ENCODE data around the gene FIGLA.
"Not testable (repeated sequence)": the region's sequence is repeated elsewhere in the genome, so short reads cannot be mapped to it uniquely, and the experiment has no call there.

Gene FIGLA

GRCh38 chr2:70753031-70753430 lies 37.4 kb downstream of the FIGLA start:
- H3K36me3 ChIP-seq (ENCODE audit: insufficient read depth, low read length): no peaks in the 10 kb centered on the region
- H3K9me3 ChIP-seq (ENCODE audit: control insufficient read depth, insufficient read depth, low read length): no peaks in the 10 kb centered on the region
- no peak overlapping the region for H3K9ac ChIP-seq (ENCODE audit: low read depth, low read length)
- H3K4me1 ChIP-seq (ENCODE audit: insufficient read depth, low read length): peaks cover 5% of the 10 kb centered on the region; the same call in 1 of the 2 replicates

GRCh38 chr2:70752396-70752795 lies 38.0 kb downstream of the FIGLA start:
- Histone ChIP-seq H3K9me3 (ENCODE audit: control insufficient read depth, insufficient read depth, low read length) (no peaks in the 10 kb centered on the region), H3K36me3 (ENCODE audit: insufficient read depth, low read length) (no peaks in the 10 kb centered on the region), H3K4me1 (ENCODE audit: insufficient read depth, low read length) (peaks cover 5% of the 10 kb centered on the region; the same call in 1 of the 2 replicates), H3K9ac (ENCODE audit: low read depth, low read length) (no peak overlapping the region)

DNA sequence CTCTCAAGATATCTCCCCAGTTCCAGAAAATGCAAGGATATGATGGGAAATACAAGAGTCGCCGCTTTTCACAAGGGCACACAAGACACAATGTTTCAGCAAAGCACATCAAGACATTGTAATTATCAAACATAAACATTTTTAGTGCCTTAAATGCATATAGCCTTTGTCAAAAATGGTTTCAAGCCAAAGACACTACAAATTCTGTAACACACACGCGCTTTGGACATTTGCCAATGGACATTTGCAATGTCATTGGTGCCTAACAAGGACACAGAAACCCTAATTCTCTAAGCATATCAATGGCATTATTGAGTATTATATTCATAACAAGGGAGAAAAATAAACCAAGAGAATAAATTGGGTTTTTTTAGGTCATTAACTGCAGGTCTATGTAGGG lies 38.6 kb downstream of the FIGLA start:
- Histone ChIP-seq H3K36me3 (ENCODE audit: insufficient read depth, low read length) (no peaks in the 10 kb centered on the region), H3K9me3 (ENCODE audit: control insufficient read depth, insufficient read depth, low read length) (no peaks in the 10 kb centered on the region), H3K9ac (ENCODE audit: low read depth, low read length) (no peak overlapping the region), H3K4me1 (ENCODE audit: insufficient read depth, low read length) (peaks cover 5% of the 10 kb centered on the region; the same call in 1 of the 2 replicates)

GRCh38 chr2:70750320-70750719 lies 40.1 kb downstream of the FIGLA start:
- H3K4me1 ChIP-seq (ENCODE audit: insufficient read depth, low read length): peaks cover 5% of the 10 kb centered on the region; the same call in 1 of the 2 replicates
- no peaks in the 10 kb centered on the region for H3K36me3 ChIP-seq (ENCODE audit: insufficient read depth, low read length)
- no peak overlapping the region for H3K9ac ChIP-seq (ENCODE audit: low read depth, low read length)
- H3K9me3 ChIP-seq (ENCODE audit: control insufficient read depth, insufficient read depth, low read length): no peaks in the 10 kb centered on the region

GRCh38 chr2:70748002-70748784 lies 42.2 kb downstream of the FIGLA start:
- no peaks in the 10 kb centered on the region for H3K9me3 ChIP-seq (ENCODE audit: control insufficient read depth, insufficient read depth, low read length)
- peaks cover 3% of the 10 kb centered on the region; the same call in 1 of the 2 replicates for H3K4me1 ChIP-seq (ENCODE audit: insufficient read depth, low read length)
- H3K9ac ChIP-seq (ENCODE audit: low read depth, low read length): no peak overlapping the region
- no peaks in the 10 kb centered on the region for H3K36me3 ChIP-seq (ENCODE audit: insufficient read depth, low read length)

GRCh38 chr2:70747284-70747683 lies 43.2 kb downstream of the FIGLA start:
- Histone ChIP-seq H3K9ac (ENCODE audit: low read depth, low read length) (no peak overlapping the region), H3K4me1 (ENCODE audit: insufficient read depth, low read length) (no peaks in the 10 kb centered on the region), H3K9me3 (ENCODE audit: control insufficient read depth, insufficient read depth, low read length) (no peaks in the 10 kb centered on the region), H3K36me3 (ENCODE audit: insufficient read depth, low read length) (no peaks in the 10 kb centered on the region)

DNA sequence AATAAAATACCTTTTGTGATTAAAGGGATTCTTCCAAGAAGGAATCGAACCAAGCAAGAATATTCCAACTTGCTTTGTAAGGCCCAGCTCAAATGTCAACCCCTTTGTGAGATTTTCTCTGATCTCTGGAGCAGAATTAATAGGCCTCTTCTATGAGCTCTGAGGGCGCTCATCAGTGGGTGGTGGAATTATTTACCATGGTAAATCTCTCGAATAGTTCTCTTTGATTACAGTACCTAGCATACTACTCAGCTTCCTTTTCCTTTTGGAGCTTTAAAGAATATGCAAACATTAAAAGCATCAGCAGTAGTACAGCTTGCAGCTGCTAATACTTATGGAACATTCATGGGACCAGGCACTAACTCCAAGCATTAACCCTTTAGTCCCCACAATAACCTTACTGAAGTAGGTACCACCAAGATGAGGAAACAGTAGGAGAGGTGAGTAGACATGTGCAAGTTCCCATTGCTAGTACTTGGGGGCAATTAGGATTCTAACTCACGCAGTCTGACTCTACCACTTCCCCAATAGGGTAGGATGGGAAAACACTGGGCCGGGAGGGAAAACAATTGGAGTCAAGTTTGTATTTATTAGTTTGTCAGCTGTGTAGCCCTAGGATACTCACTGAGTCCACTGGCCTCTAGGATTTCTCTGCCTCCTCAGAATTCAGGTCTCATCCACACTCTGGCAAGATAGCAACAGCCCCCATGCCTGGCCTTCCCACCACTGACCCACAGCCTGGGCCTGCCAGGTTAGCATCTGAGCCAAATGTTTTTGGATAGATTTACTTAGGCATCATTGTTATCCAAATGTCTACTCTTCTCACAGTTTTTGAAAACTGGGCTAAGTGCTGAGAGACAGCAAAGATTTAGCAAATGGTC lies 44.1 kb downstream of the FIGLA start:
- no peak overlapping the region for H3K9ac ChIP-seq (ENCODE audit: low read depth, low read length)
- no peaks in the 10 kb centered on the region for H3K36me3 ChIP-seq (ENCODE audit: insufficient read depth, low read length)
- no peaks in the 10 kb centered on the region for H3K9me3 ChIP-seq (ENCODE audit: control insufficient read depth, insufficient read depth, low read length)
- H3K4me1 ChIP-seq (ENCODE audit: insufficient read depth, low read length): no peaks in the 10 kb centered on the region

- no peaks in the 10 kb centered on the region for H3K36me3 ChIP-seq (ENCODE audit: insufficient read depth, low read length)
- no peak overlapping the region for H3K9ac ChIP-seq (ENCODE audit: low read depth, low read length)
- H3K9me3 ChIP-seq (ENCODE audit: control insufficient read depth, insufficient read depth, low read length): no peaks in the 10 kb centered on the region
- H3K4me1 ChIP-seq (ENCODE audit: insufficient read depth, low read length): no peaks in the 10 kb centered on the region
These were observed 45.1 kb downstream of the FIGLA start for GRCh38 chr2:70745276-70745825.

GRCh38 chr2:70744397-70744796 lies 46.0 kb downstream of the FIGLA start:
- no peaks in the 10 kb centered on the region for H3K36me3 ChIP-seq (ENCODE audit: insufficient read depth, low read length)
- no peaks in the 10 kb centered on the region for H3K9me3 ChIP-seq (ENCODE audit: control insufficient read depth, insufficient read depth, low read length)
- no peak overlapping the region for H3K9ac ChIP-seq (ENCODE audit: low read depth, low read length)
- H3K4me1 ChIP-seq (ENCODE audit: insufficient read depth, low read length): no peaks in the 10 kb centered on the region

- Histone ChIP-seq H3K4me1 (ENCODE audit: insufficient read depth, low read length) (no peaks in the 10 kb centered on the region), H3K9ac (ENCODE audit: low read depth, low read length) (no peak overlapping the region), H3K36me3 (ENCODE audit: insufficient read depth, low read length) (no peaks in the 10 kb centered on the region), H3K9me3 (ENCODE audit: control insufficient read depth, insufficient read depth, low read length) (no peaks in the 10 kb centered on the region)
These were observed 46.8 kb downstream of the FIGLA start for GRCh38 chr2:70743677-70744076.

- H3K9me3 ChIP-seq (ENCODE audit: control insufficient read depth, insufficient read depth, low read length): no peaks in the 10 kb centered on the region
- no peaks in the 10 kb centered on the region for H3K36me3 ChIP-seq (ENCODE audit: insufficient read depth, low read length)
- H3K4me1 ChIP-seq (ENCODE audit: insufficient read depth, low read length): no peaks in the 10 kb centered on the region
- no peak overlapping the region for H3K9ac ChIP-seq (ENCODE audit: low read depth, low read length)
These were observed 47.4 kb downstream of the FIGLA start for GRCh38 chr2:70743068-70743467.

- H3K9me3 ChIP-seq (ENCODE audit: control insufficient read depth, insufficient read depth, low read length); H3K36me3 ChIP-seq (ENCODE audit: insufficient read depth, low read length); H3K9ac ChIP-seq (ENCODE audit: low read depth, low read length): not testable (repeated sequence)
- peaks cover 18% of the 10 kb centered on the region for H3K4me1 ChIP-seq (ENCODE audit: insufficient read depth, low read length)
These were observed 51.0 kb downstream of the FIGLA start for GRCh38 chr2:70739492-70739891.

DNA sequence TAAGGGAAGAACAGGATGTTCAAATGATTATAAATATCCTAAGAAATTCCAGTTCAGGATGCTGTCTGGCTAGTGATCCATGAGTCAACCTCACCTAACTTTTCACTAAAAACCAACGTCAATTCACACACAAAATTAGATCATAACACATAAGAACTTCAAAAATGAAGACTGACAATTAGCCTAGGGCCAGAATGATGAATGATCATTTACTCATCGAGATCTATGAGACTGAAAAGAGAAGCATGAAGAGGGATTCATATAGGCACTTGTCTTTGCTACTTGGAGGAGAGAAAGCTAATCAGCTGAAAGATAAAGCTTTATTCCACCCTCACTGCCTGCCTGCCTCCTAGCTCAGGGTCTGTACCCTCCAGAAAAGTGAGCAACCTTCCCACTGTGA lies 52.3 kb downstream of the FIGLA start:
- no peak overlapping the region for H3K9ac ChIP-seq (ENCODE audit: low read depth, low read length)
- H3K4me1 ChIP-seq (ENCODE audit: insufficient read depth, low read length): peaks cover 31% of the 10 kb centered on the region
- no peaks in the 10 kb centered on the region for H3K36me3 ChIP-seq (ENCODE audit: insufficient read depth, low read length)
- H3K9me3 ChIP-seq (ENCODE audit: control insufficient read depth, insufficient read depth, low read length): no peaks in the 10 kb centered on the region

- peaks cover 41% of the 10 kb centered on the region for H3K4me1 ChIP-seq (ENCODE audit: insufficient read depth, low read length)
- H3K36me3 ChIP-seq (ENCODE audit: insufficient read depth, low read length): no peaks in the 10 kb centered on the region
- no peaks in the 10 kb centered on the region for H3K9me3 ChIP-seq (ENCODE audit: control insufficient read depth, insufficient read depth, low read length)
- 0 out of 2 replicates have a peak overlapping the region, but pooled peaks have one; percentile 8 for H3K9ac ChIP-seq (ENCODE audit: low read depth, low read length)
These were observed 55.4 kb downstream of the FIGLA start for GRCh38 chr2:70735071-70735470.
